ENCODE measurements around the gene SYNGR3. TPM values are rescaled to one million over a fixed set of nuclear protein-coding genes. Genes with fewer than 3 reads are reported as not detected.

The SYNGR3 gene
- total and polyA plus RNA-seq, 2 donors from 2014 or later: 2.2 to 4.6 TPM

- Histone ChIP-seq H3K9ac (ENCODE audit: low read length in 3 of 3) (no peak overlapping the region), H3K4me3 (ENCODE audit: low read length in 3 of 3) (no peak overlapping the region), H3K27ac (ENCODE audit: low read depth in 2 of 2, low read length in 2 of 2) (no peak overlapping the region), H3K36me3 (ENCODE audit: control insufficient read depth in 2 of 3, insufficient read depth in 3 of 3, low read length in 3 of 3) (peaks cover 0 to 31% (median 10%) of the 10 kb centered on the region in 3 donors), H3K4me1 (ENCODE audit: control insufficient read depth in 2 of 3, insufficient read depth in 2 of 3, low read depth in 1 of 3, low read length in 3 of 3) (peaks cover 0 to 34% (median 3%) of the 10 kb centered on the region in 3 donors), H3K9me3 (ENCODE audit: control insufficient read depth in 2 of 3, insufficient read depth in 1 of 3, low read length in 3 of 3) (no peaks in the 10 kb centered on the region), H3K27me3 (ENCODE audit: control insufficient read depth, insufficient read depth, low read length) (no peaks in the 10 kb centered on the region)
- peak; percentile 93 to 96 (median 95) for DNase-seq
- intact Hi-C loops (cut with DNase I): no loop called here
- TF ChIP-seq, protein P1, sequence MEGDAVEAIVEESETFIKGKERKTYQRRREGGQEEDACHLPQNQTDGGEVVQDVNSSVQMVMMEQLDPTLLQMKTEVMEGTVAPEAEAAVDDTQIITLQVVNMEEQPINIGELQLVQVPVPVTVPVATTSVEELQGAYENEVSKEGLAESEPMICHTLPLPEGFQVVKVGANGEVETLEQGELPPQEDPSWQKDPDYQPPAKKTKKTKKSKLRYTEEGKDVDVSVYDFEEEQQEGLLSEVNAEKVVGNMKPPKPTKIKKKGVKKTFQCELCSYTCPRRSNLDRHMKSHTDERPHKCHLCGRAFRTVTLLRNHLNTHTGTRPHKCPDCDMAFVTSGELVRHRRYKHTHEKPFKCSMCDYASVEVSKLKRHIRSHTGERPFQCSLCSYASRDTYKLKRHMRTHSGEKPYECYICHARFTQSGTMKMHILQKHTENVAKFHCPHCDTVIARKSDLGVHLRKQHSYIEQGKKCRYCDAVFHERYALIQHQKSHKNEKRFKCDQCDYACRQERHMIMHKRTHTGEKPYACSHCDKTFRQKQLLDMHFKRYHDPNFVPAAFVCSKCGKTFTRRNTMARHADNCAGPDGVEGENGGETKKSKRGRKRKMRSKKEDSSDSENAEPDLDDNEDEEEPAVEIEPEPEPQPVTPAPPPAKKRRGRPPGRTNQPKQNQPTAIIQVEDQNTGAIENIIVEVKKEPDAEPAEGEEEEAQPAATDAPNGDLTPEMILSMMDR (IDR thresholded peaks at IDR 0.05; ENCODE audit: borderline replicate concordance, extremely low read depth, insufficient read depth): peak; percentile 95
- FAIRE-seq: no peak
Measured at GRCh38 chr16:2003827-2004641, 14.3 kb downstream of the SYNGR3 start.

GRCh38 chr16:2004795-2005517, 15.2 kb downstream of the SYNGR3 start:
- intact Hi-C loops (cut with DNase I): no loop called here
- Histone ChIP-seq H3K27ac (ENCODE audit: low read depth in 2 of 2, low read length in 2 of 2) (no peak overlapping the region), H3K9ac (ENCODE audit: low read length in 3 of 3) (no peak overlapping the region), H3K4me3 (ENCODE audit: low read length in 3 of 3) (no peak overlapping the region), H3K9me3 (ENCODE audit: control insufficient read depth in 2 of 3, insufficient read depth in 1 of 3, low read length in 3 of 3) (no peaks in the 10 kb centered on the region), H3K36me3 (ENCODE audit: control insufficient read depth in 2 of 3, insufficient read depth in 3 of 3, low read length in 3 of 3) (peaks cover 0 to 28% (median 10%) of the 10 kb centered on the region in 3 donors), H3K27me3 (ENCODE audit: control insufficient read depth, insufficient read depth, low read length) (no peaks in the 10 kb centered on the region), H3K4me1 (ENCODE audit: control insufficient read depth in 2 of 3, insufficient read depth in 2 of 3, low read depth in 1 of 3, low read length in 3 of 3) (peaks cover 0 to 35% (median 3%) of the 10 kb centered on the region in 3 donors)
- TF ChIP-seq, protein P1 (IDR thresholded peaks at IDR 0.05; ENCODE audit: borderline replicate concordance, extremely low read depth, insufficient read depth): no peak
- FAIRE-seq (no peak), DNase-seq (peak in 1 of 5 donors; percentile 68)

DNA sequence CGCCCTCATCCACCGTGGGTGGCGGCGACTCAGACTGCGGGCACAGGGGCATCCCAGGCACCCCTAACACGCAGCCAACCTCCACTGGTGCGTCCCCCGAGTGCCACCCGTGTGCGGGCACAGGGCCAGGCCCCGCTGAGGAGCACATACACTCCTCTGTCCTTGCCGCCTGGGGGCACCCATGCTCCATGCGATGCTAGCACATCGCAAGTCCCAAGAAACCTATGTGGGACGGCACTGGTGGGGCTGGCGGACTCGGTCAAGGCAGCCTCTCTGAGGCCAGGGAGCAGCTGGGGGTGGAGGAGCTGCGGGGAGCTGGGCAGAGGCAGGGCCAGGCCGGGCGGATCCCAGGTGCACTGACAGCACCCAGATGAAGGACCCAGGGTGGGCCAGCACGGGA, 15.9 kb downstream of the SYNGR3 start:
- intact Hi-C loops (cut with DNase I): no loop called here
- FAIRE-seq (no peak), DNase-seq (peak in 1 of 5 donors; percentile 72)
- peaks cover 3 to 41% (median 3%) of the 10 kb centered on the region in 3 donors for H3K4me1 ChIP-seq (ENCODE audit: control insufficient read depth in 2 of 3, insufficient read depth in 2 of 3, low read depth in 1 of 3, low read length in 3 of 3)
- H3K27me3 ChIP-seq (ENCODE audit: control insufficient read depth, insufficient read depth, low read length): no peaks in the 10 kb centered on the region
- H3K9ac ChIP-seq (ENCODE audit: low read length in 3 of 3): no peak overlapping the region
- no peak overlapping the region for H3K4me3 ChIP-seq (ENCODE audit: low read length in 3 of 3)
- no peak overlapping the region for H3K27ac ChIP-seq (ENCODE audit: low read depth in 2 of 2, low read length in 2 of 2)
- H3K36me3 ChIP-seq (ENCODE audit: control insufficient read depth in 2 of 3, insufficient read depth in 3 of 3, low read length in 3 of 3): peaks cover 0 to 23% (median 10%) of the 10 kb centered on the region in 3 donors
- TF ChIP-seq, protein P1 (IDR thresholded peaks at IDR 0.05; ENCODE audit: borderline replicate concordance, extremely low read depth, insufficient read depth): no peak
- no peaks in the 10 kb centered on the region for H3K9me3 ChIP-seq (ENCODE audit: control insufficient read depth in 2 of 3, insufficient read depth in 1 of 3, low read length in 3 of 3)
